ENCODE results near the gene TRMT112. TPM values are rescaled to one million over a fixed set of nuclear protein-coding genes. Genes with fewer than 3 reads are reported as not detected.

The TRMT112 gene
- total RNA-seq, 4 donors from 2014 or later = 202 to 281 (median 212) TPM

GRCh38 chr11:64295760-64296159 is 21.6 kb downstream of the TRMT112 start:
- no peaks in the 10 kb centered on the region for H3K36me3 ChIP-seq
- peaks cover 35 to 41% (median 40%) of the 10 kb centered on the region in 4 donors for H3K4me1 ChIP-seq
- H3K4me3 ChIP-seq = no peak overlapping the region
- WGBS = 95% methylated on average over 4 of the region's 4 CpGs
- peaks cover 16 to 100% (median 65%) of the 10 kb centered on the region in 4 donors for H3K27me3 ChIP-seq
- DNase-seq (ENCODE audit: extremely low spot score) = no peak
- intact Hi-C loops (cut with DNase I) = loop anchor here (5.0 kb wide), 1 partner anchor 93 kb away; no protein-coding TSS in a partner anchor
- no peak overlapping the region for H3K27ac ChIP-seq (replicated peaks in 1 of 4)
- no peaks in the 10 kb centered on the region for H3K9me3 ChIP-seq
- TF ChIP-seq EP300 (IDR thresholded peaks at IDR 0.05) (no peak), POLR2A (IDR thresholded peaks at IDR 0.05; ENCODE audit: low read depth) (no peak), CTCF (IDR thresholded peaks at IDR 0.05) (no peak), POLR2AphosphoS5 (IDR thresholded peaks at IDR 0.05) (no peak)

GRCh38 chr11:64294774-64295173 is 22.6 kb downstream of the TRMT112 start:
- no peak for DNase-seq (ENCODE audit: extremely low spot score)
- TF ChIP-seq POLR2AphosphoS5 (IDR thresholded peaks at IDR 0.05) (no peak), EP300 (IDR thresholded peaks at IDR 0.05) (no peak), POLR2A (IDR thresholded peaks at IDR 0.05; ENCODE audit: low read depth) (no peak), CTCF (IDR thresholded peaks at IDR 0.05) (no peak)
- Histone ChIP-seq H3K27me3 (peaks cover 13 to 100% (median 62%) of the 10 kb centered on the region in 4 donors), H3K4me1 (peaks cover 25 to 33% (median 31%) of the 10 kb centered on the region in 4 donors), H3K9me3 (no peaks in the 10 kb centered on the region), H3K4me3 (no peak overlapping the region), H3K36me3 (peaks cover 0 to 2% (median 0%) of the 10 kb centered on the region in 4 donors), H3K27ac (replicated peaks in 1 of 4) (no peak overlapping the region)
- WGBS = 44% methylated on average over 3 of the region's 3 CpGs
- intact Hi-C loops (cut with DNase I) = loop anchor here (5.0 kb wide), 1 partner anchor 92 kb away; no protein-coding TSS in a partner anchor

- peaks cover 16 to 30% (median 22%) of the 10 kb centered on the region in 4 donors for H3K4me1 ChIP-seq
- intact Hi-C loops (cut with DNase I) = no loop called here
- H3K36me3 ChIP-seq = peaks cover 0 to 16% (median 6%) of the 10 kb centered on the region in 4 donors
- no peak for TF ChIP-seq CTCF (IDR thresholded peaks at IDR 0.05)
- TF ChIP-seq POLR2AphosphoS5 (IDR thresholded peaks at IDR 0.05) = no peak
- no peak for TF ChIP-seq POLR2A (IDR thresholded peaks at IDR 0.05; ENCODE audit: low read depth)
- no peak for TF ChIP-seq EP300 (IDR thresholded peaks at IDR 0.05)
- DNase-seq (ENCODE audit: extremely low spot score) = no peak
- peaks cover 9 to 81% (median 46%) of the 10 kb centered on the region in 4 donors for H3K27me3 ChIP-seq
- H3K9me3 ChIP-seq = no peaks in the 10 kb centered on the region
- 29% methylated on average over 16 of the region's 42 CpGs for WGBS
- H3K27ac ChIP-seq (replicated peaks in 1 of 4) = no peak overlapping the region
- H3K4me3 ChIP-seq = peak overlapping the region; percentile 43 to 56 (median 50)
Observed at GRCh38 chr11:64292460-64293254, 24.7 kb downstream of the TRMT112 start.

GRCh38 chr11:64291752-64292459 is 25.5 kb downstream of the TRMT112 start:
- peaks cover 0 to 16% (median 7%) of the 10 kb centered on the region in 4 donors for H3K36me3 ChIP-seq
- peak overlapping the region; percentile 43 to 56 (median 50) for H3K4me3 ChIP-seq
- no peaks in the 10 kb centered on the region for H3K9me3 ChIP-seq
- no peak for TF ChIP-seq POLR2AphosphoS5 (IDR thresholded peaks at IDR 0.05)
- TF ChIP-seq EP300 (IDR thresholded peaks at IDR 0.05) = no peak
- no peak for TF ChIP-seq POLR2A (IDR thresholded peaks at IDR 0.05; ENCODE audit: low read depth)
- no peak for TF ChIP-seq CTCF (IDR thresholded peaks at IDR 0.05)
- H3K27me3 ChIP-seq = peaks cover 9 to 73% (median 40%) of the 10 kb centered on the region in 4 donors
- H3K4me1 ChIP-seq = peaks cover 16 to 38% (median 26%) of the 10 kb centered on the region in 4 donors
- intact Hi-C loops (cut with DNase I) = no loop called here
- H3K27ac ChIP-seq (replicated peaks in 1 of 4) = no peak overlapping the region
- WGBS = no CpG with 5 or more reads among the region's 96 CpGs
- DNase-seq (ENCODE audit: extremely low spot score) = no peak

All from esophagus muscularis mucosa (tissue), 4 donors.